ENCODE data around the gene TUBGCP3. TPM values are rescaled to one million over a fixed set of nuclear protein-coding genes. Genes with fewer than 3 reads are reported as not detected.

Gene TUBGCP3
- total RNA-seq, 1 experiment from 2014 or later, result 37.3 TPM

DNA sequence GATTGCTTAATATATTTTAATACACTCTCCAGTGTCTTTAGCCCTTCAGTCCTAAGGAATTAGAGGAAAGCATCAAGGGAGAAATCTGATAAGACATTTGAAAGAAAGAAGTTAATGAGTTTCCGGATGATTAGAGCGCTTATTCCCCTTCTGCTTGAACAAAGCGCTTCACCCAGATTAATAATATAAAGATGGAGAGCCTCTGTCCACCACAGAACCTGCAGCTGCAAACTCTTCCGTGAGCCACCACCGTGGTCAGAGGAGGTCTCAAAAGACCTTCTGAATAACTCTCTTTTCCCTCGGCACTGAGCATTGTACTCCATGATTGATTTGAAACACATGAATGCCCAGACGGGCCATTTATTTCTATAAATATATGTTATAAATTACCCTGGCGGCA lies 14.2 kb upstream of the TUBGCP3 start:
- no peak overlapping the region for H3K18ac ChIP-seq (ENCODE audit: insufficient read length, low read depth, low read length)
- no peaks in the 10 kb centered on the region for H3K79me2 ChIP-seq (ENCODE audit: insufficient read depth, low read length)
- no peak overlapping the region for H4K8ac ChIP-seq (replicated peaks; ENCODE audit: insufficient read length, low read depth, low read length)
- H3K56ac ChIP-seq (ENCODE audit: insufficient read length, low read depth, low read length), result no peak overlapping the region
- no peak overlapping the region for H2BK20ac ChIP-seq (ENCODE audit: low read depth, low read length, poor library complexity, severe bottlenecking)
- no peak overlapping the region for H3K4me3 Mint-ChIP-seq
- H4K20me1 ChIP-seq (ENCODE audit: control insufficient read depth, insufficient read depth, insufficient read length), result no peaks in the 10 kb centered on the region
- no peak for DNase-seq
- H3K4me1 ChIP-seq (ENCODE audit: insufficient read depth, low read length), result no peaks in the 10 kb centered on the region
- no peak overlapping the region for H2BK15ac ChIP-seq (ENCODE audit: low read depth, low read length)
- peaks cover 10% of the 10 kb centered on the region for H3K23me2 ChIP-seq (ENCODE audit: insufficient read length, low read depth, low read length, poor library complexity, severe bottlenecking)
- no peak overlapping the region for H3K14ac ChIP-seq (ENCODE audit: insufficient read depth, low read length)
- H3K9me3 Mint-ChIP-seq, result no peaks in the 10 kb centered on the region
- H3K4me1 Mint-ChIP-seq, result peaks cover 8% of the 10 kb centered on the region in 2 experiments
- no peak overlapping the region for H3K23ac ChIP-seq (ENCODE audit: insufficient read length, low read depth, low read length)
- H4K5ac ChIP-seq (ENCODE audit: insufficient read length, low read depth, low read length), result no peak overlapping the region
- no CpG with 5 or more reads among the region's 8 CpGs for WGBS (ENCODE audit: extremely low coverage, insufficient read length, low lambda C conversion rate)
- no peak overlapping the region for H3K4me2 ChIP-seq (ENCODE audit: insufficient read depth, insufficient read length, low read length)
- H2BK120ac ChIP-seq (ENCODE audit: low read depth, low read length, poor library complexity, severe bottlenecking), result no peak overlapping the region
- H2BK5ac ChIP-seq (ENCODE audit: insufficient read length, low read length), result no peak overlapping the region
- no peaks in the 10 kb centered on the region for H3K9me3 ChIP-seq (ENCODE audit: control insufficient read depth, low read depth, low read length)
- no peak overlapping the region for H2AFZ ChIP-seq (ENCODE audit: low read length)
- no peak overlapping the region for H2AK5ac ChIP-seq (ENCODE audit: insufficient read length, low read length)
- H3K79me1 ChIP-seq (ENCODE audit: insufficient read depth, low read depth, low read length, poor library complexity, severe bottlenecking), result no peaks in the 10 kb centered on the region
- H3K9ac ChIP-seq (ENCODE audit: extremely low read depth, insufficient read length, low read length), result no peak overlapping the region
- H4K91ac ChIP-seq (ENCODE audit: insufficient read length, low read depth, low read length), result no peak overlapping the region
- no peaks in the 10 kb centered on the region for H3K27me3 ChIP-seq (ENCODE audit: insufficient read depth, low read length)
- no peak for TF ChIP-seq CTCF (conservative IDR thresholded peaks at IDR 0.05)
- no peak overlapping the region for H3K27ac ChIP-seq (ENCODE audit: insufficient read length, low read depth, low read length)
- no peak overlapping the region for H3K4ac ChIP-seq (ENCODE audit: low read depth, low read length)
- H3T11ph ChIP-seq (ENCODE audit: low read length), result no peak overlapping the region
- no peak overlapping the region for H2BK12ac ChIP-seq (ENCODE audit: insufficient read length, low read depth, low read length)
- H3K27ac Mint-ChIP-seq, result peak overlapping the region in 1 of 3 experiments; percentile 65; a peak in 1 of 7 replicates
- no peaks in the 10 kb centered on the region for H3K36me3 Mint-ChIP-seq (ENCODE audit: insufficient read depth in 1 of 3, low read depth in 3 of 3)
- H3K27me3 Mint-ChIP-seq (ENCODE audit: low read depth), result peaks cover 17% of the 10 kb centered on the region

All from H9 (cell line).